Measurements from ENCODE around the gene RMND5B. TPM values are rescaled to one million over a fixed set of nuclear protein-coding genes. Genes with fewer than 3 reads are reported as not detected.
A peak's percentile ranks its signal among the peaks of the same experiment; 100 is the strongest.

Gene RMND5B
- total and polyA plus RNA-seq, 10 of the 15 experiments (the other 5 are each of a cell fraction or from before 2014, with no cell fraction given), result 1.6 to 50.7 (median 30.9) TPM

GRCh38 chr5:178120607-178121357 is 10.0 kb upstream of the RMND5B start (continued):
- TF ChIP-seq ETV6 (conservative IDR thresholded peaks at IDR 0.05 in 1 of 2, IDR thresholded peaks at IDR 0.05 in 1 of 2; ENCODE audit: borderline replicate concordance in 1 of 2, low read depth in 1 of 2), result no peak
- no peak for TF ChIP-seq ZNF274 (IDR thresholded peaks at IDR 0.05; ENCODE audit: insufficient read depth, insufficient read length)
- TF ChIP-seq RELA (IDR thresholded peaks at IDR 0.05; ENCODE audit: borderline replicate concordance, partially characterized antibody), result no peak
- peak; percentile 39; the same call in 1 of the 2 replicates for TF ChIP-seq SMC3 (IDR thresholded peaks at IDR 0.05; ENCODE audit: borderline replicate concordance, low read length)
- peak; percentile 51; the same call in 1 of the 2 replicates for TF ChIP-seq CREM (IDR thresholded peaks at IDR 0.05; ENCODE audit: low read depth)
- no peak for TF ChIP-seq NKRF (conservative IDR thresholded peaks at IDR 0.05)
- no peak for TF ChIP-seq NR2F1 (conservative IDR thresholded peaks at IDR 0.05)
- no peak for TF ChIP-seq CEBPB (IDR thresholded peaks at IDR 0.05; ENCODE audit: borderline replicate concordance in 1 of 2, low read depth in 2 of 2, low read length in 2 of 2)
- no peak for TF ChIP-seq MYC (IDR thresholded peaks at IDR 0.05; ENCODE audit: insufficient read depth, insufficient read length, insufficient replicate concordance, low read length, severe bottlenecking)
- no peak for TF ChIP-seq PAX8 (IDR thresholded peaks at IDR 0.05)
- peak; percentile 85; the same call in 1 of the 2 replicates for TF ChIP-seq PAX5 (IDR thresholded peaks at IDR 0.05; ENCODE audit: borderline replicate concordance, low read depth, low read length)
- no peak for TF ChIP-seq IRF3 (IDR thresholded peaks at IDR 0.05)
- TF ChIP-seq IRF4 (IDR thresholded peaks at IDR 0.05; ENCODE audit: low read depth, low read length), result peak; percentile 40; the same call in 1 of the 2 replicates
- TF ChIP-seq ASH2L (IDR thresholded peaks at IDR 0.05; ENCODE audit: borderline replicate concordance, low read depth), result no peak
- no peak for TF ChIP-seq ZZZ3 (IDR thresholded peaks at IDR 0.05; ENCODE audit: control insufficient read depth, insufficient read length, low read depth)
- TF ChIP-seq SMAD5 (IDR thresholded peaks at IDR 0.05; ENCODE audit: low read depth), result no peak
- no peak for TF ChIP-seq SUZ12 (IDR thresholded peaks at IDR 0.05; ENCODE audit: unreplicated experiment)
- TF ChIP-seq TARDBP (IDR thresholded peaks at IDR 0.05; ENCODE audit: borderline replicate concordance), result 0 out of 2 replicates have a peak, but pooled peaks have one; percentile 38
- no peak for TF ChIP-seq POLR2A (IDR thresholded peaks at IDR 0.05; ENCODE audit: low read depth, low read length)
- TF ChIP-seq CEBPZ (IDR thresholded peaks at IDR 0.05; ENCODE audit: low read depth, low read length), result no peak
- TF ChIP-seq ATF7 (IDR thresholded peaks at IDR 0.05; ENCODE audit: low read depth), result no peak

Measured in GM12878 (cell line).